ENCODE measurements around the gene ZFX. TPM values are rescaled to one million over a fixed set of nuclear protein-coding genes. Genes with fewer than 3 reads are reported as not detected.
"Not testable (repeated sequence)": the region's sequence is repeated elsewhere in the genome, so short reads cannot be mapped to it uniquely, and the experiment has no call there.

ZFX gene
- total RNA-seq, 1 donor, result 69.3 TPM

GRCh38 chrX:24125028-24125612 lies 24.4 kb upstream of the ZFX start:
- no peak for DNase-seq (ENCODE audit: low read depth)
- no peak overlapping the region for H3K4me3 ChIP-seq (ENCODE audit: low read depth, low read length)

GRCh38 chrX:24131476-24131875 lies 18.1 kb upstream of the ZFX start:
- no peak for TF ChIP-seq CTCF (IDR thresholded peaks at IDR 0.05; ENCODE audit: insufficient read depth, low read length)
- DNase-seq (ENCODE audit: low read depth), result no peak
- no peak overlapping the region for H3K4me3 ChIP-seq (ENCODE audit: low read depth, low read length)

More at GRCh38 chrX:24125028-24125612, 24.4 kb upstream of the ZFX start:
- TF ChIP-seq CTCF (IDR thresholded peaks at IDR 0.05; ENCODE audit: insufficient read depth, low read length), result no peak

- no peak for DNase-seq (ENCODE audit: low read depth)
- TF ChIP-seq CTCF (IDR thresholded peaks at IDR 0.05; ENCODE audit: insufficient read depth, low read length), result no peak
- H3K4me3 ChIP-seq (ENCODE audit: low read depth, low read length), result no peak overlapping the region
Observed at GRCh38 chrX:24133312-24133711, 16.2 kb upstream of the ZFX start.

GRCh38 chrX:24135768-24136167 lies 13.8 kb upstream of the ZFX start:
- H3K4me3 ChIP-seq (ENCODE audit: low read depth, low read length); DNase-seq (ENCODE audit: low read depth): not testable (repeated sequence)

GRCh38 chrX:24137192-24137591 lies 12.3 kb upstream of the ZFX start:
- no peak overlapping the region for H3K4me3 ChIP-seq (ENCODE audit: low read depth, low read length)
- no peak for DNase-seq (ENCODE audit: low read depth)
- no peak for TF ChIP-seq CTCF (IDR thresholded peaks at IDR 0.05; ENCODE audit: insufficient read depth, low read length)

- H3K4me3 ChIP-seq (ENCODE audit: low read depth, low read length); DNase-seq (ENCODE audit: low read depth): not testable (repeated sequence)
Observed at GRCh38 chrX:24143982-24144381, 5.5 kb upstream of the ZFX start.

GRCh38 chrX:24144528-24144927 lies 5.0 kb upstream of the ZFX start:
- no peak for TF ChIP-seq CTCF (IDR thresholded peaks at IDR 0.05; ENCODE audit: insufficient read depth, low read length)
- H3K4me3 ChIP-seq (ENCODE audit: low read depth, low read length), result no peak overlapping the region

More at GRCh38 chrX:24144528-24144927, 5.0 kb upstream of the ZFX start:
- DNase-seq (ENCODE audit: low read depth), result no peak

Measured in fibroblast of the aortic adventitia (primary cell).